GM21367 (cell line): Measurements from ENCODE around the gene LMX1B.

ENCODE experiments used
- ATAC-seq: cut with Tn5 transposase; IDR thresholded peaks from one replicate; pipeline ENCODE4 v1.9.1; 2021; ENCODE audit not compliant: unreplicated experiment

Gene LMX1B

GRCh38 chr9:126617003-126617822, 3.5 kb downstream of the LMX1B start:
- ATAC-seq, result no peak

- no peak for ATAC-seq
These were observed 4.1 kb downstream of the LMX1B start for GRCh38 chr9:126617823-126618165.

- ATAC-seq, result no peak
These were observed 4.5 kb downstream of the LMX1B start for GRCh38 chr9:126618190-126618584.

GRCh38 chr9:126618585-126619360, 5.0 kb downstream of the LMX1B start:
- ATAC-seq, result no peak

GRCh38 chr9:126619361-126620135, 5.8 kb downstream of the LMX1B start:
- ATAC-seq, result no peak

GRCh38 chr9:126620478-126620877, 6.8 kb downstream of the LMX1B start:
- ATAC-seq, result no peak

- ATAC-seq, result no peak
These were observed 7.6 kb downstream of the LMX1B start for GRCh38 chr9:126621061-126621918.

GRCh38 chr9:126621919-126622735, 8.4 kb downstream of the LMX1B start:
- ATAC-seq, result no peak

GRCh38 chr9:126623314-126623666, 9.6 kb downstream of the LMX1B start:
- ATAC-seq, result no peak

- no peak for ATAC-seq
These were observed 10.1 kb downstream of the LMX1B start for GRCh38 chr9:126623667-126624478.

- no peak for ATAC-seq
These were observed 10.7 kb downstream of the LMX1B start for GRCh38 chr9:126624479-126624826.

- no peak for ATAC-seq
These were observed 11.2 kb downstream of the LMX1B start for GRCh38 chr9:126624912-126625311.

- no peak for ATAC-seq
These were observed 11.8 kb downstream of the LMX1B start for GRCh38 chr9:126625329-126626126.

- ATAC-seq, result no peak
These were observed 12.6 kb downstream of the LMX1B start for GRCh38 chr9:126626127-126626925.

- no peak for ATAC-seq
These were observed 13.2 kb downstream of the LMX1B start for GRCh38 chr9:126626926-126627233.

GRCh38 chr9:126628146-126628545, 14.4 kb downstream of the LMX1B start:
- no peak for ATAC-seq

- ATAC-seq, result no peak
These were observed 15.4 kb downstream of the LMX1B start for GRCh38 chr9:126628969-126629674.
